ENCODE results near the gene ZNF2.
"Not testable (repeated sequence)": the region's sequence is repeated elsewhere in the genome, so short reads cannot be mapped to it uniquely, and the experiment has no call there.

Gene ZNF2

DNA sequence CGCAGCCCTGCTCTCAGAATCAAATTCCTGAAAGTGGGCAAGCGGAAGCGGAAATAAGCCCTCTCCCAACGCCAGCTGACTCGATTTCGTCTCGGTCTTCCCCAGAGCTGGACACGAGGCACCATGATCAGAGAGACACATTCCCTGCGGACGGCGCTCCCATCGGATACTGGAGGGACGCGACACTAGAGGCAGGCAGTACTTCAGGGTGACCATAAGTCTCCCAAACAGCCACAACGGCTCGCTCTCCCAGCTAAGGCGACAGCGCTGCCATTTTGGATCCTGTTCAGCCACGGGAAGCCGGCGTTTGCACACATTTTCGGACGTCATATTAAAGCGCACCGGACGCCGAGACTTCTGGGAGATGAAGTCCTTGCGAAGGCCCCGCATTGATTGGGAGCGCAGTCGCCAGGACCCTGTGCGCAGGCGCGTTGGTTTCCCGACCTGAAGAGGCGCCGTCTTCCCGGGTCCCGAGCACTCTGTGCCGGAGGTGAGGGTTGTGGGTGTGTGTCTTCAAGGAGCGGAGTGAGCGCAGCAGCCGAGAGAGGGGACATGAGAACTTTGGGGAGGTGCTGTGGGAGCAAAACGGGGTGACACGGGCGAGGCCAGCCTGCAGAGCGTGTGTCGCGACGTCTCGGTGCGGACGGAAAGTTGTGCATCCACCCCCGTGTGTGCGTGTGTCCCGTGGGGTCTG, at the start of gene ZNF2:
Gene ZNF2, plus strand, starts transcription at position 439 of the 694 bp plus-strand sequence. CDS start 10,418 bp downstream, outside the sequence.
- DNase-seq = peak; percentile 93

DNA sequence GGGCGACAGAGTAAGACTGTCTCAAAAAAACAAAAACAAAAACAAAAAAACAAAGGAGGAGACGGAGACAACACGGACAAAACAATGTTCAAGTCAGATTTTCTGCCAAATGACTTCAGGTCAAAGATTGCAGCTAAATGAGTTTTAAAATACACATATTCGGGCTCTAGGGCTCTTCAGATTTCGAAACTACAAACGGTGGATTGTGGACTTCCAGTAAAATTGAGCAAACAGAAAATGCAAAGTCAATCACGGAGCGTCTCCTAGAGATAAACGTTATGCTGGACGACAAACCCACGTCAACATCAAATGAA, 44.6 kb upstream of the ZNF2 start:
- DNase-seq = peak; percentile 4 to 16

DNA sequence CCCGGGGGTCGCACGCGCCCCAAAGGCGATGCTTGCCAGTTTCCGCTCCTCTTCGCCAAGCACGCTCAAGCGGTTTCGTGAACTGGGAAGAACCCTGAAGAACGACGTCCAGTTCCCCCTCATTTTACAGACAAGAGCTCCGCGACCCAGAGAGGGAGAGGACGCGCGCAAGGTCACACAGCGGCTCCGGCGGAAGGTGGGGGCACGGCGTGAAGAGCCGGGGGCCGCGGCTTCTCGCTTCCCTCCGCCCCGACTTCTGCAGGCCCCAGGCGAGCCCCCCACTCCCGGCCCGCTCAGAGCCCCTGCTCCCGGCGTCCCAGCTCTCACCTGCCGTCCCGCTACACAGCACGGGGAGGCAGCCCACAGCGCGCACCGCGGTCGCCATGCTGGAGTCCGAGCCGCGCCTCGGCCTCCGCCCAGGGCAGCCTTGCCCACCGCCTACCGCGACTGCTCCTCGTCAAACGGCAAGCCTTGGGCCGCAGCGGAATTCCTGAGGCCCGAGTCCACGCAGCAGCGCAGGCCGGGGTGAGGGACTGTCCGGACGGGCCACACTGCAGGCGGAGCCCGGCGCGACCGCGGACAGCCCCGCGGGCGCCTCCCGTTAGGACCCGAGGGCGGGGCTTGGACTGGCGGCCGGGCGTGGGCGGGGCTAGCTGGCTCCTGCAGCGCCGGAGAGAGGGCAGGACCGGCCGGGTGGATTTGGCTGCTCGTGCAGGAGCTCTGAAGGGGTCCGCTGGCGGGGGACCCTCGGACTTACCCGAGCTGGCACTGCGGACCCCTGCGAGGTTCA, 44.0 kb upstream of the ZNF2 start, which contains the start of gene MRPS5:
Gene MRPS5, minus strand, starts transcription at position 402 of the 790 bp plus-strand sequence. Its CDS starts 17 bp downstream, at position 385.
- peak; percentile 62 to 64 for DNase-seq

GRCh38 chr2:95122197-95122551, 43.4 kb upstream of the ZNF2 start:
- no peak for DNase-seq

GRCh38 chr2:95138702-95139101, 26.9 kb upstream of the ZNF2 start:
- DNase-seq = no peak

DNA sequence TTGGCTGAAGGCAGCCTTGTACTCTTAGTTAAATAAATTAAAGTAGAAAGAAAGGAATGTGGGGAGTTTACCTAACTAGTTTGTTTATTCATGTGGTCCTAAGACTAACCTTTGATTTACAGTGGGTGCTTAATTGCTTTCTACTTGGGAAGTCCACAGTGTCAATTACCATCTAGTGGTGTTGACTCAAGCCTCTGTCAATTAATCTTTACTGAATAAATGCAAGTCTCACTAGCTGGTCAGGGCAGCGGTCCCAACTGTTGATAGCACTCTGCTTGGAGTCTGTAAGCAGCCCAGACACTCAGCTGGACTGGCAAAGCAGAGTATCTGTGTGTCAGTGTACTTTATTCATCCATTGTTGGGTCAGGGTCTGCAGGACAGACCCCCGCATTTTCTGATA, 21.8 kb upstream of the ZNF2 start:
- DNase-seq = no peak

GRCh38 chr2:95149397-95149984, 16.1 kb upstream of the ZNF2 start:
- DNase-seq = no peak

GRCh38 chr2:95158441-95158840, 7.2 kb upstream of the ZNF2 start:
- no peak for DNase-seq

GRCh38 chr2:95158891-95159619, 6.6 kb upstream of the ZNF2 start:
- no peak for DNase-seq

GRCh38 chr2:95159690-95160449, 5.7 kb upstream of the ZNF2 start, which contains the start of gene ZNF514:
ZNF514 (minus strand) TSS chr2:95159848; CDS start chr2:95153253, 6,595 bp downstream.
- peak; percentile 53 to 65 for DNase-seq

GRCh38 chr2:95165030-95165370, 609 bp upstream of the ZNF2 start:
- DNase-seq = peak in 1 of 2 experiments; percentile 30

DNA sequence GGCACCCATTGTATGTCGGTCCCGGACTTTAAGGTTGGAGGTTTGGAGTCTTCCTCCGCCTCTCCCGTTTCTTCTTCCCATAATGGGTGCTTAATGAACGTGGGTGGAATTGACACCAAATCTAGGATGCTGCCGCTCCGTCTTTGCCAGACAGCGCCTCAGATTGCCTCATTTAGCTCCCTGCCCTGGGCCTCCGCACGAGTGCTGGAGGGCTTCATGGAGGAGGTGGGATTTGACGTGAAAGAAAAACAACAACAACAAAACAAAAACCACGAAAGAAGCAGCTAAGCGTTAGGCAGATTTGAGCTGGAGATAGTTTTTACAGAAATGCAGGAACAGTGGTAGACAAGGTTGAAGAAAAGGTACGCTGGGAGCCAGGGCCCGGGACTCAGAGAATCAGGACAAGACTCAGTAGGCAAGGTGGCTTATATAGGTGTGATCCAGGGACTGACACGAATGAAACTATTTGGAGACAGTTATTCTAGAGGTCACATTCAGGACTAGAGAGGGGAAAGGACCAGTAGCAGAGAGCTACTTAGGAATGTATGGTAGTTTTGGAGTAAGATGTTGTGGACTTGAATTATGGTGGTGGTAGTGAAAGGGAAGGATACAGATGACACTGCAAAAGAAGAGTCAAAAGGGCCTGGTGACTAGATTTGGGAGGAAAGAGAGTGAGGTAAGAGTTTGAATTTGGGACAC, 605 bp downstream of the ZNF2 start:
- DNase-seq = no peak

DNA sequence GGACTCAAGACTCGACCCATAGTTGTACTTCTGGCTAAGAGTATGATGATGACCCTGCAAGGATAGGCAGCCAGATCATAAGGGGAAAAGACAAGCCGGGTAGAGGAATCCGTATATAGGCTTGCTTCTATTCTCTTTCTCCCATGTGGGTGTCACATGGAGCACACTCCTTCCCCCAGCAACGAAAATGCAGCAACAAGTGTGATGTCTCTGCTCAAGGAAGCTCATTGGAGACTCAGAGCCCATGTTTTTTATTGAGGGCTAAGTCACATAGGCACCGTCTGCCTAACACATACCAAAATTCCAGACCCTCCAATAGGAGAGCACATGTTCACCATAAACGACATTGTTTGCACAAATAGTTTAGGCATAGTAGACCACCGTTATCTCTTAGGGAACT, 6.3 kb downstream of the ZNF2 start:
- no peak for DNase-seq

DNA sequence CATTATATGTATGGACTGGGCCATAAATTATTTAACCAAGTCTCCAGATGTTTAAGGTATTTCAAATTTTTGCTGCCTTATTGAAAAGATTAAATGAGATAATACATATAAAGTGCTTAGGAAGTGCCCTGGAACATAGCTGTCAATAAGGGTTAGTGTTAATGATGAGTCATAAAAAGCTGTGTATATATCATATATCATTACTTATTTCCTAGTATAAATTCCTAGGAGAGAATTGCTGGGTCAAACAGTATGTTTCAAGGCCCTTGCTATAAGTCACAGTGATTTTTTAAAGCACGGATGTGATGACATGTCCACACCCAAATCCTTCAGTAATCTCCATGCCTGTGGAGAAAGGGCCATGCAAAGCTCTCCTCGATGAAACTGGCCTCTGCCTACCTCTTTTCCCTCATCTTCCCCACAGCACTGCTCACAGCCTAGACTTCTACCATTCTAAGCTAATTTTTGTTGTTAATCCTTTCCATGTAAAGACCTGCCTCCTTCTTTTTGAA, 8.5 kb downstream of the ZNF2 start:
- DNase-seq = no peak

DNA sequence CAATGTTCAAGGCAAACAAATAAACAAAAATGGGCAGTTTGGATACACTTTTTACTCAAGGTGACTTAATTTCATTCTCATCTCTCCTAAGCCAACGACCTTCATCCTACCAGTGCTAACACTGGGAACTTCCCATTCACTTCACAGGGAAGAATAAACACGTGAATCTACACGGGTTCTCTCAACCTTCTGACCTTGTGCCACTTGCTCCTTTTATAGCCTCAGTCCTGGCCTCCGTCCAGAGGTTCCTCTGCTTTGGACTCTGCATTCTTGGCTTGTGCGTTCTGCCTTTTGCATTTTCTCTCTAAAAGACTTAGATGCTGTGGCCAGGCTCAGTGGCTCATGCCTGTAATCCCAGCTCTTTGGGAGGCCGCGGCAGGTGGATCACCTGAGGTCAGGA, 13.8 kb downstream of the ZNF2 start:
- no peak for DNase-seq

DNA sequence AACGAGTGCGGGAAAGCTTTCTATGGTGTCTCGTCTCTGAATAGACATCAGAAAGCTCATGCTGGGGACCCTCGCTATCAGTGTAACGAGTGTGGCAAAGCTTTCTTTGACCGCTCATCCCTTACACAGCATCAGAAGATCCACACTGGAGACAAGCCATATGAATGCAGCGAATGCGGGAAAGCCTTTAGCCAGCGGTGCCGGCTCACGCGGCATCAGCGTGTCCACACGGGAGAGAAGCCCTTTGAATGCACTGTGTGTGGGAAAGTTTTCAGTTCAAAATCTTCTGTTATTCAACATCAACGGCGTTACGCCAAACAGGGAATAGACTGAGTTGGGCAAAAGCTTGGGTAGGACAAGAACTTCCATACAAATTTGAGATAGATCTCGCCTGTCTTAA, 16.2 kb downstream of the ZNF2 start:
- DNase-seq = no peak

DNA sequence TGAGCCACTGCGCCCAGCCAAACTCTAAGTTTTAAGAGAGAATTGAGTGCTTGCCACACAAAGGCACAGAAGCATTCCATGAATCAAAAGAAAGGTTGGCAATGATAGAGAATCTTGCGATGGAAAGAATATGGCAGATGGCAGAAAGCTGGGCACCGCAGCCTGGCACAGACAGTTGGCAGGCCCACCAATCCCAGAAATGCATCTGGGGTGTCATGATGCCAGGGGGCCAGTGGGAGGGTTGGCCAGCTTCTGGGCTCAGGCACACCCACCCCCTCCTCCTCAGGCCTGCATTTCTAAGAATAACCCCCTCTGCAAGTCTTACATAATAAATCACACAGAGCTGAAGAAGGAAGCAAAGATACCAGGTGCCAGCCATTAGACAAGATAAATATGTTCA, 19.6 kb downstream of the ZNF2 start:
- no peak for DNase-seq

- DNase-seq = no peak
Observed at GRCh38 chr2:95185973-95186372, 20.4 kb downstream of the ZNF2 start.

- DNase-seq = not testable (repeated sequence)
Observed at GRCh38 chr2:95192956-95193355, 27.3 kb downstream of the ZNF2 start.

GRCh38 chr2:95203911-95204310, 38.3 kb downstream of the ZNF2 start:
- no peak for DNase-seq

DNA sequence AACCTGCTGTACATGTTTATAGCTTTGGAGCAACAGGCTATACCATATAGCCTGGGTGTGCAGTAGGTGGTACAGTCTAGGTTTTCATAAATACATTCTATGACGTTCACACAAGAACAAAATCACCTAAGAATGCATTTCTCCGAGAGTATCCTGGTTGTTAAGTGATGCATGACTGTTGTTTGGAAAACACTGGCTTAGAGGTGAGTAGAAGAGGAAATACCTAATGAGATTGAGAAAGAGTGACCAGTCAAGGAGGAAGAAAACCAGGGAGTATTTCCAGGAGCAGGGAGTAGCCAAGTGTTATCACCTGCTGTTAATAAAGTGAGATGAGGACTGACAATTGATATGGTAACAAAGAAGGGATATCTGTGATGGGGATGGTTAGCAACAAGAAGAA, 38.8 kb downstream of the ZNF2 start:
- DNase-seq = no peak

- DNase-seq = no peak
Observed at GRCh38 chr2:95206096-95206495, 40.5 kb downstream of the ZNF2 start.
